Endothelial cell of umbilical vein (primary cell): ENCODE data around the gene CWF19L2. TPM values are rescaled to one million over a fixed set of nuclear protein-coding genes. Genes with fewer than 3 reads are reported as not detected.

Experiments used
- BruUV-seq: library from RNA; stranded (reverse); fragments of 400-500 nt; replicated peaks from 2 replicates; lab custom pipeline; 2021; lab: Mats Ljungman, UMichigan
- CTCF ChIA-PET: fragments of 300-600, 350-600 bp; sonication (Branson Sonifier 250); formaldehyde crosslinking; loops from one replicate; lab custom pipeline; 2021; ENCODE audit warnings: antibody characterized with exemption, inconsistent platforms; lab: Charles Lee
- POLR2A ChIA-PET: fragments of 300-600, 350-600 bp; sonication (Branson Sonifier 250); formaldehyde crosslinking; loops from one replicate; lab custom pipeline; 2021; ENCODE audit warnings: antibody characterized with exemption, inconsistent platforms; lab: Charles Lee
- DNase-seq: peaks from one replicate; pipeline ENCODE4 v3.0.0-alpha.2; 2011; ENCODE audit warnings: low read depth, low spot score
- FAIRE-seq: peaks from 2 replicates; lab custom pipeline; 2011; peaks lifted over from hg19 to GRCh38; lab: Jason Lieb, UNC
- H2AFZ ChIP-seq: 2 replicates; pipeline ENCODE4 v1.6.0; 2012; ENCODE audit warnings: low read depth, low read length, control low read depth, inconsistent platforms
- H3K27ac ChIP-seq: 2 replicates; pipeline ENCODE4 v1.5.1; 2011; ENCODE audit warnings: low read depth, mild to moderate bottlenecking, control low read depth, low read length, moderate library complexity; ENCODE audit not compliant: insufficient read depth
- H3K27me3 ChIP-seq, 2 experiments: 2 replicates each; pipeline versions ENCODE4 v1.6.0 to v1.6.1; 2011; ENCODE audit warnings: low read length in 2 of 2, mixed read lengths in 1 of 2; ENCODE audit not compliant: control insufficient read depth in 2 of 2, insufficient read depth in 2 of 2
- H3K36me3 ChIP-seq, 2 experiments: 2 replicates in 1 of 2; 3 replicates in 1 of 2; pipeline ENCODE4 v1.5.1; 2011; ENCODE audit warnings: low read length in 2 of 2, mild to moderate bottlenecking in 1 of 2, moderate library complexity in 1 of 2; ENCODE audit not compliant: control insufficient read depth in 2 of 2, insufficient read depth in 2 of 2; ENCODE audit errors: extremely low read depth in 1 of 2
- H3K4me1 ChIP-seq: 3 replicates; pipeline ENCODE4 v1.5.1; 2011; ENCODE audit warnings: mild to moderate bottlenecking, low read length; ENCODE audit not compliant: control insufficient read depth, insufficient read depth; ENCODE audit errors: extremely low read depth
- H3K4me2 ChIP-seq: 2 replicates; pipeline ENCODE4 v1.6.1; 2011; ENCODE audit warnings: low read length, control low read depth, mixed read lengths; ENCODE audit not compliant: insufficient read depth
- H3K4me3 ChIP-seq, 3 experiments: fragments of 200-600 bp in 1 of 3; sonication (generic), shearing (Covaris generic) in 1 of 3; replicated peaks in 1 of 3; 2 replicates each; pipeline ENCODE4 v1.5.1; 2011 to 2016; ENCODE audit warnings: control low read depth in 3 of 3, low read length in 3 of 3, mild to moderate bottlenecking in 2 of 3, inconsistent platforms in 1 of 3, low read depth in 1 of 3, moderate library complexity in 1 of 3; ENCODE audit not compliant: insufficient read depth in 1 of 3
- H3K79me2 ChIP-seq: 2 replicates; pipeline ENCODE4 v1.6.0; 2012; ENCODE audit warnings: low read length, inconsistent platforms; ENCODE audit not compliant: control insufficient read depth, insufficient read depth
- H3K9ac ChIP-seq: replicated peaks from 2 replicates; pipeline ENCODE3; 2011; ENCODE audit warnings: low read length, control low read depth; ENCODE audit not compliant: insufficient read depth; ENCODE audit errors: extremely low read depth
- H3K9me1 ChIP-seq: replicated peaks from 3 replicates; pipeline ENCODE4 v1.6.0; 2011; ENCODE audit warnings: mild to moderate bottlenecking, low read length; ENCODE audit not compliant: control insufficient read depth, insufficient read depth; ENCODE audit errors: extremely low read depth
- H3K9me3 ChIP-seq: replicated peaks from 2 replicates; pipeline ENCODE4 v1.5.1; 2012; ENCODE audit warnings: low read length, inconsistent platforms; ENCODE audit not compliant: control insufficient read depth, insufficient read depth
- H4K20me1 ChIP-seq: replicated peaks from 2 replicates; pipeline ENCODE3; 2011; ENCODE audit warnings: mild to moderate bottlenecking, low read length; ENCODE audit not compliant: control insufficient read depth, insufficient read depth; ENCODE audit errors: extremely low read depth
- CTCF ChIP-seq, 2 donors: IDR thresholded peaks; 1 replicate in 1 of 2; 2 replicates in 1 of 2; pipeline ENCODE4 v1.5.1; 2011; ENCODE audit warnings: low read length in 2 of 2, mild to moderate bottlenecking in 2 of 2, moderate library complexity in 2 of 2, control low read depth in 1 of 2, inconsistent platforms in 1 of 2, low read depth in 1 of 2; ENCODE audit not compliant: insufficient read depth in 1 of 2; ENCODE audit errors: extremely low read depth in 1 of 2
- EZH2 ChIP-seq: IDR thresholded peaks from 2 replicates; pipeline ENCODE4 v1.6.1; 2012; ENCODE audit warnings: borderline replicate concordance, low read depth, mild to moderate bottlenecking, moderate library complexity, low read length, inconsistent platforms; ENCODE audit not compliant: severe bottlenecking
- FOS ChIP-seq: IDR thresholded peaks from 2 replicates; pipeline ENCODE4 v1.6.1; 2011; ENCODE audit warnings: mild to moderate bottlenecking, low read length, moderate library complexity, borderline replicate concordance; ENCODE audit not compliant: insufficient read depth
- GATA2 ChIP-seq: IDR thresholded peaks from 2 replicates; pipeline ENCODE4 v1.7.0; 2011; ENCODE audit warnings: low read depth, mild to moderate bottlenecking, moderate library complexity, mixed read lengths, low read length; ENCODE audit not compliant: insufficient read length, insufficient read depth
- JUN ChIP-seq: IDR thresholded peaks from 2 replicates; pipeline ENCODE4 v1.6.1; 2011; ENCODE audit warnings: borderline replicate concordance, low read depth; ENCODE audit not compliant: insufficient read length, insufficient read depth
- MAX ChIP-seq: IDR thresholded peaks from 2 replicates; pipeline ENCODE4 v1.6.1; 2011; ENCODE audit not compliant: insufficient read depth, insufficient read length
- MYC ChIP-seq: IDR thresholded peaks from one replicate; pipeline ENCODE4 v1.6.1; 2011; ENCODE audit warnings: mild to moderate bottlenecking, low read depth, low read length
- POLR2A ChIP-seq: IDR thresholded peaks from 2 replicates; pipeline ENCODE4 v1.6.1; 2012; ENCODE audit warnings: low read depth, mild to moderate bottlenecking, control low read depth, low read length
- POLR2AphosphoS5 ChIP-seq: IDR thresholded peaks from 2 replicates; pipeline ENCODE4 v1.6.1; 2012; ENCODE audit warnings: low read depth, mild to moderate bottlenecking, control low read depth, low read length, moderate library complexity; ENCODE audit not compliant: insufficient read depth
- dilution Hi-C: fragments of 300-500 bp; cut with MboI; formaldehyde crosslinking; loops from one replicate; pipeline ENCODE4 v1.15.0; 2019; ENCODE audit warnings: low sequenced_read_pairs; ENCODE audit not compliant: extremely low pct_ligation_motif_present
- intact Hi-C: fragments of 100-400 bp; cut with micrococcal nuclease; formaldehyde crosslinking; loops from one replicate; pipeline ENCODE4 v1.10.0; 2022
- polyA plus RNA-seq, 4 experiments: library from polyadenylated mRNA; depleted of rRNA in 3 of 4; stranded (reverse) in 3 of 4; unstranded in 1 of 4; fragments of >200 nt; gene quantifications; 2 replicates each; pipeline versions ENCODE4 v1.2.1 to v1.2.3, GENCODE V29; 2011 to 2012; ENCODE audit warnings: missing spikeins in 1 of 4
- total RNA-seq: library from RNA; stranded (reverse); gene quantifications from 2 replicates; pipeline ENCODE4 v1.2.3, GENCODE V29; 2021

The CWF19L2 gene
- total and polyA plus RNA-seq, 2 donors (not counting 3 experiments of a cell fraction or from before 2014, with no cell fraction given) = 1.4 to 11.8 TPM

GRCh38 chr11:107457205-107457557 is 444 bp downstream of the CWF19L2 start:
- TSS peak; percentile 81 for BruUV-seq
- no peak overlapping the region for H3K27ac ChIP-seq
- peaks cover 15% of the 10 kb centered on the region for H3K79me2 ChIP-seq
- no peaks in the 10 kb centered on the region for H3K27me3 ChIP-seq
- peak overlapping the region; percentile 88 for H3K4me2 ChIP-seq
- H3K9me1 ChIP-seq = no peaks in the 10 kb centered on the region
- H3K4me1 ChIP-seq = peaks cover 10% of the 10 kb centered on the region
- DNase-seq (no peak), FAIRE-seq (no peak)
- ChIA-PET CTCF (interaction anchor here (0.8 to 1.6 kb wide), 5 partner anchors 10 to 552 kb away, joined by 3 to 7 read pairs (median 3); partner anchors contain the start of gene CUL5), POLR2A (no interaction called here)
- peaks cover 0 to 9% of the 10 kb centered on the region in 2 experiments for H3K36me3 ChIP-seq
- intact Hi-C loops = no loop called here
- no peaks in the 10 kb centered on the region for H3K9me3 ChIP-seq
- peak overlapping the region; percentile 92 for H2AFZ ChIP-seq
- peak overlapping the region; percentile 76 to 97 (median 93) for H3K4me3 ChIP-seq
- H4K20me1 ChIP-seq = no peaks in the 10 kb centered on the region
- dilution Hi-C loops = no loop called here
- H3K9ac ChIP-seq = peak overlapping the region; percentile 76
- no peak for TF ChIP-seq EZH2
- no peak for TF ChIP-seq GATA2

- H3K79me2 ChIP-seq = peaks cover 16% of the 10 kb centered on the region
- intact Hi-C loops (no loop called here), dilution Hi-C loops (no loop called here)
- ChIA-PET CTCF (no interaction called here), POLR2A (no interaction called here)
- H3K27me3 ChIP-seq = no peaks in the 10 kb centered on the region
- peaks cover 10% of the 10 kb centered on the region for H3K4me1 ChIP-seq
- H3K9me1 ChIP-seq = no peaks in the 10 kb centered on the region
- BruUV-seq = no TSS peak
- H3K4me2 ChIP-seq = no peak overlapping the region
- H4K20me1 ChIP-seq = no peaks in the 10 kb centered on the region
- H2AFZ ChIP-seq = no peak overlapping the region
- no peak for FAIRE-seq
- no peak overlapping the region for H3K9ac ChIP-seq
- DNase-seq = no peak
- no peaks in the 10 kb centered on the region for H3K9me3 ChIP-seq
- TF ChIP-seq POLR2A (no peak), FOS (no peak), EZH2 (no peak), POLR2AphosphoS5 (no peak), MYC (no peak), MAX (no peak), JUN (no peak), GATA2 (no peak), CTCF (IDR thresholded peaks at IDR 0.05; ENCODE audit: extremely low read depth in 1 of 2, insufficient read depth in 1 of 2, low read depth in 1 of 2, low read length in 2 of 2) (no peak)
- H3K36me3 ChIP-seq = peaks cover 0 to 9% of the 10 kb centered on the region in 2 experiments
- no peak overlapping the region for H3K4me3 ChIP-seq
- no peak overlapping the region for H3K27ac ChIP-seq
These were observed 3.9 kb downstream of the CWF19L2 start for GRCh38 chr11:107453594-107454286.
